HCT116 (cell line): Measurements from ENCODE around the gene SLC66A1. TPM values are rescaled to one million over a fixed set of nuclear protein-coding genes. Genes with fewer than 3 reads are reported as not detected.

Experiments
- ATAC-seq: fragments of 200-7000 bp; cut with Tn5 transposase; 2 replicates; pipeline ENCODE4 v1.9.1; 2020; ENCODE audit warnings: mild to moderate bottlenecking, moderate library complexity
- BruUV-seq: library from RNA; stranded (reverse); fragments of 400-500 nt; replicated peaks from 2 replicates; lab custom pipeline; 2021; lab: Mats Ljungman, UMichigan
- CTCF ChIA-PET: fragments of 300-600 bp; sonication (Branson Sonifier 250); formaldehyde crosslinking; loops from one replicate; lab custom pipeline; 2021; ENCODE audit warnings: antibody characterized with exemption; lab: Charles Lee
- POLR2A ChIA-PET: fragments of 300-600, 350-600 bp; sonication (Branson Sonifier 250); formaldehyde crosslinking; loops from one replicate; lab custom pipeline; 2021; ENCODE audit warnings: antibody characterized with exemption; lab: Charles Lee
- RAD21 ChIA-PET, 2 experiments: fragments of 300-600 bp; sonication (Branson Sonifier 250); formaldehyde crosslinking; loops; one replicate each; lab custom pipeline; 2023; ENCODE audit warnings: low total read pairs in 2 of 2; ENCODE audit not compliant: uncharacterized antibody in 2 of 2, unreplicated experiment in 2 of 2, low non-redundant PET in 1 of 2; lab: Charles Lee
- DNase-seq: peaks from one replicate; pipeline ENCODE4 v3.0.0-alpha.2; 2010; ENCODE audit warnings: low read depth, low spot score
- H2AFZ ChIP-seq: fragments of 200-600 bp; shearing (Covaris generic), sonication (generic); 2 replicates; pipeline ENCODE4 v1.6.1; 2017; ENCODE audit warnings: low read depth, mixed run types, mixed read lengths, antibody characterized with exemption, low read length; ENCODE audit not compliant: poor library complexity, severe bottlenecking
- H3K27ac ChIP-seq: 2 replicates; pipeline ENCODE4 v1.5.1; 2012; ENCODE audit warnings: low read depth, low read length
- H3K27me3 ChIP-seq: fragments of 200-600 bp; sonication (generic); 2 replicates; pipeline ENCODE4 v1.6.1; 2016; ENCODE audit warnings: mixed run types, low read length, mixed read lengths; ENCODE audit not compliant: insufficient read depth
- H3K36me3 ChIP-seq, 2 experiments: fragments of 200-500 bp in 1 of 2; fragments of 200-600 bp in 1 of 2; sonication (Bioruptor generic) in 1 of 2; sonication (generic) in 1 of 2; 2 replicates each; pipeline versions ENCODE4 v1.5.1 to v1.6.1; 2014 to 2016; ENCODE audit warnings: low read length in 2 of 2, inconsistent platforms in 1 of 2, mixed read lengths in 1 of 2, mixed run types in 1 of 2; ENCODE audit not compliant: insufficient read depth in 2 of 2, control insufficient read depth in 1 of 2
- H3K4me1 ChIP-seq, 2 experiments: fragments of 200-600 bp in 1 of 2; sonication (generic) in 1 of 2; 2 replicates each; pipeline versions ENCODE4 v1.5.1 to v1.6.1; 2012 to 2017; ENCODE audit warnings: low read length in 2 of 2, inconsistent platforms in 1 of 2, mild to moderate bottlenecking in 1 of 2, mixed read lengths in 1 of 2, mixed run types in 1 of 2, moderate library complexity in 1 of 2; ENCODE audit not compliant: insufficient read depth in 2 of 2, control insufficient read depth in 1 of 2
- H3K4me2 ChIP-seq: fragments of 200-600 bp; sonication (generic); 2 replicates; pipeline ENCODE4 v1.6.1; 2017; ENCODE audit warnings: mixed run types, low read length, mixed read lengths
- H3K4me3 ChIP-seq, 2 experiments: fragments of 200-600 bp in 1 of 2; sonication (generic) in 1 of 2; replicated peaks in 1 of 2; 2 replicates each; pipeline ENCODE4 v1.5.1; 2011 to 2016; ENCODE audit warnings: low read length in 2 of 2, control low read depth in 1 of 2, low read depth in 1 of 2, mild to moderate bottlenecking in 1 of 2, mixed read lengths in 1 of 2, mixed run types in 1 of 2
- H3K79me2 ChIP-seq: fragments of 200-600 bp; sonication (generic); 2 replicates; pipeline ENCODE4 v1.6.1; 2017; ENCODE audit warnings: mild to moderate bottlenecking, mixed run types, low read length, moderate library complexity, mixed read lengths; ENCODE audit not compliant: insufficient read depth
- H3K9ac ChIP-seq: fragments of 200-600 bp; sonication (generic); 2 replicates; pipeline ENCODE4 v1.6.1; 2016; ENCODE audit warnings: low read length, mixed read lengths
- H3K9me2 ChIP-seq: fragments of 200-600 bp; sonication (generic), shearing (Covaris generic); 2 replicates; pipeline ENCODE4 v1.6.1; 2017; ENCODE audit warnings: mixed run types, mild to moderate bottlenecking, moderate library complexity; ENCODE audit not compliant: insufficient read depth
- H3K9me3 ChIP-seq, 2 experiments: fragments of 200-500 bp in 1 of 2; fragments of 200-600 bp in 1 of 2; sonication (Bioruptor generic) in 1 of 2; sonication (generic) in 1 of 2; 2 replicates each; pipeline ENCODE4 v1.6.1; 2014 to 2017; ENCODE audit warnings: low read length in 2 of 2, mixed read lengths in 2 of 2, inconsistent platforms in 1 of 2, low read depth in 1 of 2, mild to moderate bottlenecking in 1 of 2, mixed run types in 1 of 2, moderate library complexity in 1 of 2; ENCODE audit not compliant: control insufficient read depth in 1 of 2, insufficient read depth in 1 of 2
- H4K20me1 ChIP-seq: fragments of 200-600 bp; sonication (generic), shearing (Covaris generic); 2 replicates; pipeline ENCODE4 v1.6.1; 2017; ENCODE audit warnings: mixed run types, mild to moderate bottlenecking, moderate library complexity; ENCODE audit not compliant: insufficient read depth
- CEBPB ChIP-seq: IDR thresholded peaks from 2 replicates; pipeline ENCODE4 v1.6.1; 2012; ENCODE audit warnings: low read depth
- EGR1 ChIP-seq: IDR thresholded peaks from 2 replicates; pipeline ENCODE4 v1.6.1; 2012; ENCODE audit warnings: low read depth
- EZH2phosphoT487 ChIP-seq: fragments of 200-600 bp; IDR thresholded peaks from 2 replicates; pipeline ENCODE4 v1.6.1; 2018; ENCODE audit warnings: antibody characterized with exemption, borderline replicate concordance
- RAD21 ChIP-seq: IDR thresholded peaks from 2 replicates; pipeline ENCODE4 v1.6.1; 2012; ENCODE audit warnings: low read depth, mild to moderate bottlenecking
- TCF7L2 ChIP-seq: IDR thresholded peaks from 2 replicates; pipeline ENCODE4 v1.7.0; 2011; ENCODE audit warnings: borderline replicate concordance, inconsistent platforms; ENCODE audit not compliant: insufficient read depth, insufficient read length; ENCODE audit errors: extremely low read depth
- ZBTB33 ChIP-seq: IDR thresholded peaks from 2 replicates; pipeline ENCODE4 v1.6.1; 2011; ENCODE audit warnings: mild to moderate bottlenecking, low read length, moderate library complexity; ENCODE audit not compliant: insufficient replicate concordance; ENCODE audit errors: extremely low read depth
- ZNF274 ChIP-seq: fragments of 200-500 bp; sonication (Bioruptor generic); IDR thresholded peaks from 2 replicates; pipeline ENCODE4 v1.6.1; 2014; ENCODE audit warnings: mild to moderate bottlenecking, low read depth, low read length, inconsistent platforms
- intact Hi-C: fragments of 100-400 bp; cut with micrococcal nuclease; formaldehyde crosslinking; loops from 2 replicates; pipeline ENCODE4 v1.10.0; 2022
- total RNA-seq: library from RNA; stranded (reverse); gene quantifications from one replicate; pipeline ENCODE4 v1.2.1, GENCODE V29; 2021; ENCODE audit not compliant: unreplicated experiment
- TF ChIP-seq, protein P1 (sequence below): IDR thresholded peaks from 2 replicates; pipeline ENCODE4 v1.6.1; 2012
- TF ChIP-seq, protein P2 (sequence below), 3 experiments: fragments of 200-600 bp in 1 of 3; sonication (generic) in 1 of 3; IDR thresholded peaks in 2 of 3; conservative IDR thresholded peaks in 1 of 3; 2 replicates each; pipeline ENCODE4 v1.5.1; 2012 to 2017; ENCODE audit warnings: low read depth in 2 of 3, low read length in 2 of 3, antibody characterized with exemption in 1 of 3, borderline replicate concordance in 1 of 3, control low read depth in 1 of 3, mild to moderate bottlenecking in 1 of 3, mixed read lengths in 1 of 3, mixed run types in 1 of 3, moderate library complexity in 1 of 3; ENCODE audit not compliant: insufficient read depth in 1 of 3
- TF ChIP-seq, protein P3 (sequence below): IDR thresholded peaks from 2 replicates; pipeline ENCODE4 v1.6.1; 2012; ENCODE audit warnings: low read depth
- TF ChIP-seq, protein P4 (sequence below): IDR thresholded peaks from 2 replicates; pipeline ENCODE4 v1.6.1; 2012

SLC66A1 gene
- total RNA-seq, 1 experiment from 2014 or later = 11.1 TPM

GRCh38 chr1:19371226-19372135, 59.4 kb downstream of the SLC66A1 start:
- Histone ChIP-seq H3K4me1 (no peaks in the 10 kb centered on the region), H3K9ac (no peak overlapping the region), H3K9me3 (no peaks in the 10 kb centered on the region), H3K27ac (no peak overlapping the region), H3K4me3 (no peak overlapping the region), H3K9me2 (no peaks in the 10 kb centered on the region), H3K79me2 (peaks cover 3% of the 10 kb centered on the region; the same call in 1 of the 2 replicates), H4K20me1 (no peaks in the 10 kb centered on the region), H3K36me3 (peaks cover 0 to 9% of the 10 kb centered on the region in 2 experiments; a peak in 2 of 4 replicates), H3K27me3 (no peaks in the 10 kb centered on the region), H3K4me2 (no peak overlapping the region), H2AFZ (no peak overlapping the region)
- POLR2A ChIA-PET = no interaction called here
- intact Hi-C loops = no loop called here
- RAD21 ChIA-PET = no interaction called here
- no peak for DNase-seq
- CTCF ChIA-PET = no interaction called here
- ATAC-seq = no peak
- BruUV-seq = no TSS peak
- TF ChIP-seq EGR1 (no peak), ZNF274 (no peak), RAD21 (no peak), TCF7L2 (no peak), ZBTB33 (no peak), EZH2phosphoT487 (no peak), CEBPB (no peak)
- TF ChIP-seq, protein P1, sequence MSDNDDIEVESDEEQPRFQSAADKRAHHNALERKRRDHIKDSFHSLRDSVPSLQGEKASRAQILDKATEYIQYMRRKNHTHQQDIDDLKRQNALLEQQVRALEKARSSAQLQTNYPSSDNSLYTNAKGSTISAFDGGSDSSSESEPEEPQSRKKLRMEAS = no peak
- TF ChIP-seq, protein P2, sequence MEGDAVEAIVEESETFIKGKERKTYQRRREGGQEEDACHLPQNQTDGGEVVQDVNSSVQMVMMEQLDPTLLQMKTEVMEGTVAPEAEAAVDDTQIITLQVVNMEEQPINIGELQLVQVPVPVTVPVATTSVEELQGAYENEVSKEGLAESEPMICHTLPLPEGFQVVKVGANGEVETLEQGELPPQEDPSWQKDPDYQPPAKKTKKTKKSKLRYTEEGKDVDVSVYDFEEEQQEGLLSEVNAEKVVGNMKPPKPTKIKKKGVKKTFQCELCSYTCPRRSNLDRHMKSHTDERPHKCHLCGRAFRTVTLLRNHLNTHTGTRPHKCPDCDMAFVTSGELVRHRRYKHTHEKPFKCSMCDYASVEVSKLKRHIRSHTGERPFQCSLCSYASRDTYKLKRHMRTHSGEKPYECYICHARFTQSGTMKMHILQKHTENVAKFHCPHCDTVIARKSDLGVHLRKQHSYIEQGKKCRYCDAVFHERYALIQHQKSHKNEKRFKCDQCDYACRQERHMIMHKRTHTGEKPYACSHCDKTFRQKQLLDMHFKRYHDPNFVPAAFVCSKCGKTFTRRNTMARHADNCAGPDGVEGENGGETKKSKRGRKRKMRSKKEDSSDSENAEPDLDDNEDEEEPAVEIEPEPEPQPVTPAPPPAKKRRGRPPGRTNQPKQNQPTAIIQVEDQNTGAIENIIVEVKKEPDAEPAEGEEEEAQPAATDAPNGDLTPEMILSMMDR (IDR thresholded peaks at IDR 0.05 in 2 of 3, conservative IDR thresholded peaks at IDR 0.05 in 1 of 3; ENCODE audit: borderline replicate concordance in 1 of 3, insufficient read depth in 1 of 3, low read depth in 2 of 3, low read length in 2 of 3) = no peak
- TF ChIP-seq, protein P3, sequence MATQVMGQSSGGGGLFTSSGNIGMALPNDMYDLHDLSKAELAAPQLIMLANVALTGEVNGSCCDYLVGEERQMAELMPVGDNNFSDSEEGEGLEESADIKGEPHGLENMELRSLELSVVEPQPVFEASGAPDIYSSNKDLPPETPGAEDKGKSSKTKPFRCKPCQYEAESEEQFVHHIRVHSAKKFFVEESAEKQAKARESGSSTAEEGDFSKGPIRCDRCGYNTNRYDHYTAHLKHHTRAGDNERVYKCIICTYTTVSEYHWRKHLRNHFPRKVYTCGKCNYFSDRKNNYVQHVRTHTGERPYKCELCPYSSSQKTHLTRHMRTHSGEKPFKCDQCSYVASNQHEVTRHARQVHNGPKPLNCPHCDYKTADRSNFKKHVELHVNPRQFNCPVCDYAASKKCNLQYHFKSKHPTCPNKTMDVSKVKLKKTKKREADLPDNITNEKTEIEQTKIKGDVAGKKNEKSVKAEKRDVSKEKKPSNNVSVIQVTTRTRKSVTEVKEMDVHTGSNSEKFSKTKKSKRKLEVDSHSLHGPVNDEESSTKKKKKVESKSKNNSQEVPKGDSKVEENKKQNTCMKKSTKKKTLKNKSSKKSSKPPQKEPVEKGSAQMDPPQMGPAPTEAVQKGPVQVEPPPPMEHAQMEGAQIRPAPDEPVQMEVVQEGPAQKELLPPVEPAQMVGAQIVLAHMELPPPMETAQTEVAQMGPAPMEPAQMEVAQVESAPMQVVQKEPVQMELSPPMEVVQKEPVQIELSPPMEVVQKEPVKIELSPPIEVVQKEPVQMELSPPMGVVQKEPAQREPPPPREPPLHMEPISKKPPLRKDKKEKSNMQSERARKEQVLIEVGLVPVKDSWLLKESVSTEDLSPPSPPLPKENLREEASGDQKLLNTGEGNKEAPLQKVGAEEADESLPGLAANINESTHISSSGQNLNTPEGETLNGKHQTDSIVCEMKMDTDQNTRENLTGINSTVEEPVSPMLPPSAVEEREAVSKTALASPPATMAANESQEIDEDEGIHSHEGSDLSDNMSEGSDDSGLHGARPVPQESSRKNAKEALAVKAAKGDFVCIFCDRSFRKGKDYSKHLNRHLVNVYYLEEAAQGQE = no peak
- TF ChIP-seq, protein P4, sequence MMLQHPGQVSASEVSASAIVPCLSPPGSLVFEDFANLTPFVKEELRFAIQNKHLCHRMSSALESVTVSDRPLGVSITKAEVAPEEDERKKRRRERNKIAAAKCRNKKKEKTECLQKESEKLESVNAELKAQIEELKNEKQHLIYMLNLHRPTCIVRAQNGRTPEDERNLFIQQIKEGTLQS = no peak
